Chondrocyte (in vitro differentiated cells): ENCODE measurements around the gene ABTB2. TPM values are rescaled to one million over a fixed set of nuclear protein-coding genes. Genes with fewer than 3 reads are reported as not detected.
"Not testable (repeated sequence)": the region's sequence is repeated elsewhere in the genome, so short reads cannot be mapped to it uniquely, and the experiment has no call there.

Experiments
- DNase-seq: peaks from one replicate; pipeline ENCODE4 v3.0.0; 2021; ENCODE audit warnings: mixed read lengths, low spot score
- H3K27ac Mint-ChIP-seq: one replicate; pipeline ENCODE4 v1.8.0; 2021; ENCODE audit warnings: mild to moderate bottlenecking, moderate library complexity, mixed read lengths; ENCODE audit not compliant: unreplicated experiment
- H3K27me3 Mint-ChIP-seq: 2 replicates; pipeline ENCODE4 v1.8.0; 2021; ENCODE audit warnings: low read depth, mixed read lengths
- H3K36me3 Mint-ChIP-seq: 2 replicates; pipeline ENCODE4 v1.8.0; 2021; ENCODE audit warnings: low read depth, mixed read lengths
- H3K4me1 Mint-ChIP-seq: 2 replicates; pipeline ENCODE4 v1.8.0; 2021; ENCODE audit warnings: low read depth, mild to moderate bottlenecking, mixed read lengths
- H3K4me3 Mint-ChIP-seq: one replicate; pipeline ENCODE4 v1.8.0; 2021; ENCODE audit warnings: mild to moderate bottlenecking, moderate library complexity, mixed read lengths; ENCODE audit not compliant: unreplicated experiment
- H3K9me3 Mint-ChIP-seq: 2 replicates; pipeline ENCODE4 v1.8.0; 2021; ENCODE audit warnings: low read depth, mixed read lengths
- total RNA-seq: library from RNA; stranded (reverse); gene quantifications from 3 replicates; pipeline ENCODE4 v1.2.1, GENCODE V29; 2021
- TF ChIP-seq, protein P1 (sequence below): fragments of 200-600 bp; sonication (generic); IDR thresholded peaks from 2 replicates; pipeline ENCODE4 v1.5.0; 2021; ENCODE audit warnings: antibody characterized with exemption, mild to moderate bottlenecking, moderate library complexity

Gene ABTB2
- total RNA-seq, 1 donor from 2014 or later, result 3.1 TPM

DNA sequence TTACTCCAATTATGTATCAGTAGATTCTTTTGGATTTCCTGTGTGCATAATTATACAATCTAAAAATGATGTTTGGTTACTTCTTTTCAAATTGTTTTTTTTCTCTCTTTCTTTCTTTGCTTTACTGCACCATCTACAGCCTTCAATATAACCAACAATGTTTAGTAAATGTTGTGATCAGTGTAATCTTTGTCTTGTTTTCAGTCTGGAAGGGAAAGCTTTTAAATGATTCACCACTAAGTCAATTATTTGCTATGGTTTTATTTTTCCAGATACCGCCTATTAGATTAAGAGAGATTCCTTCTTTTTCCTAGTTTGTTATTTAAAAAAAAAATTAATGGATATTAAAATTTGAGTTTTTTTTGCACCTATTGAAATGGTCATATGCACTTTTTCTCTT lies 29.8 kb upstream of the ABTB2 start:
- Mint-ChIP-seq H3K9me3 (peaks cover 11% of the 10 kb centered on the region), H3K4me3 (no peak overlapping the region), H3K4me1 (no peaks in the 10 kb centered on the region), H3K36me3 (peaks cover 4% of the 10 kb centered on the region), H3K27me3 (peaks cover 25% of the 10 kb centered on the region), H3K27ac (no peak overlapping the region)
- no peak for DNase-seq
- TF ChIP-seq, protein P1, sequence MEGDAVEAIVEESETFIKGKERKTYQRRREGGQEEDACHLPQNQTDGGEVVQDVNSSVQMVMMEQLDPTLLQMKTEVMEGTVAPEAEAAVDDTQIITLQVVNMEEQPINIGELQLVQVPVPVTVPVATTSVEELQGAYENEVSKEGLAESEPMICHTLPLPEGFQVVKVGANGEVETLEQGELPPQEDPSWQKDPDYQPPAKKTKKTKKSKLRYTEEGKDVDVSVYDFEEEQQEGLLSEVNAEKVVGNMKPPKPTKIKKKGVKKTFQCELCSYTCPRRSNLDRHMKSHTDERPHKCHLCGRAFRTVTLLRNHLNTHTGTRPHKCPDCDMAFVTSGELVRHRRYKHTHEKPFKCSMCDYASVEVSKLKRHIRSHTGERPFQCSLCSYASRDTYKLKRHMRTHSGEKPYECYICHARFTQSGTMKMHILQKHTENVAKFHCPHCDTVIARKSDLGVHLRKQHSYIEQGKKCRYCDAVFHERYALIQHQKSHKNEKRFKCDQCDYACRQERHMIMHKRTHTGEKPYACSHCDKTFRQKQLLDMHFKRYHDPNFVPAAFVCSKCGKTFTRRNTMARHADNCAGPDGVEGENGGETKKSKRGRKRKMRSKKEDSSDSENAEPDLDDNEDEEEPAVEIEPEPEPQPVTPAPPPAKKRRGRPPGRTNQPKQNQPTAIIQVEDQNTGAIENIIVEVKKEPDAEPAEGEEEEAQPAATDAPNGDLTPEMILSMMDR, result no peak

DNA sequence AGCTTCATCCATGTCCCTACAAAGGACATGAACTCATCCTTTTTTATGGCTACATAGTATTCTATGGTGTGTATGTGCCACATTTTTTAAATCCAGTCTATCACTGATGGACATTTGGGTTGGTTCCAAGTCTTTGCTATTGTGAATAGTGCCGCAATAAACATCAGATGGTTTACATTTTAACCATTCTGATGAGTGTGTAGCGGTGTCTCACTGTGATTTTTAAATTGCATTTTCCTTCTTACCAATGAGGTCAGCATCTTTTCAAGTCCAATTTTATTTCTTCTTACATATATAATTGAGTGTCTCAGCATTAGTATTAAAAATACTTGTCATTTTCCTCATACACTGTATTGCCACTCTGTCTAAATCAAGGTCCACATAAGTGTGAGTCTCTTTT lies 28.5 kb upstream of the ABTB2 start:
- peaks cover 15% of the 10 kb centered on the region for H3K27me3 Mint-ChIP-seq
- H3K9me3 Mint-ChIP-seq, DNase-seq, H3K36me3 Mint-ChIP-seq, H3K4me1 Mint-ChIP-seq, H3K27ac Mint-ChIP-seq, H3K4me3 Mint-ChIP-seq: not testable (repeated sequence)

DNA sequence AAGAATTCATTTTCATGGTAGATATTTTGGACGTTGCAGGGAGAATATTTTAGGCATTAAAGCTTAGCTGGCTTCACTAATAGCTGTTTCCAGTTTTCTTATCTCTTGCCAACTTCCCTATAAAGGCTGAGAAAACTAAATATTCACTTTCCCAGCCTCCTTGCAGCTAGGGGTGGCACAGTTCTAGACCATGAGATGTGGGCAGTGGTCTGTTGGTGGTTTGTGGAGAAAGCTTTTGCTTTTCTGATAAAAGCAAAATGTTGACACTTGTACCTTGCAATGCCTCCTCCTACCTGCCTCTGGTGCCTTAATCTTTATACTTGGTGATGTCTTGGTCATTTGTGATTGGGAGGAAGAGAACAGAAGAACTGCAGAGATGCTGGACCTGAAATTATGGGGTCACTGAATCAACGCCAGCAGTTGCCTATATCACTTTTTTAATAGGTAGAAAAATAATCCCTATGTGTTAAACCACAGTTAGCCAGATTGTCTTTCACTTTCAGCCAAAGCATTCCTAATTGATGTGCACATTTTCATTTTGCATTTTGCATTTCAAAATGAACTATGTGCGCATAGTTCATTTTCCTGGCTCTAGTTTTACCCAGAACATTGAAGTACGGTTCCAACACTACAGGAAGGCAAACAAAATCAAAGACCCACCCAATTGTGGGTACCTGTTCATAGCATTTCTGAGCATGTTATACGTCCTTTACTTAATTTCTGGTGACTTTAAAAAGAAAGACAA lies 24.9 kb upstream of the ABTB2 start:
- H3K27ac Mint-ChIP-seq, result no peak overlapping the region
- peaks cover 1% of the 10 kb centered on the region for H3K36me3 Mint-ChIP-seq
- H3K27me3 Mint-ChIP-seq, result no peaks in the 10 kb centered on the region
- TF ChIP-seq, protein P1, result no peak
- peaks cover 6% of the 10 kb centered on the region for H3K9me3 Mint-ChIP-seq
- H3K4me1 Mint-ChIP-seq, result peaks cover 5% of the 10 kb centered on the region
- no peak overlapping the region for H3K4me3 Mint-ChIP-seq
- no peak for DNase-seq

DNA sequence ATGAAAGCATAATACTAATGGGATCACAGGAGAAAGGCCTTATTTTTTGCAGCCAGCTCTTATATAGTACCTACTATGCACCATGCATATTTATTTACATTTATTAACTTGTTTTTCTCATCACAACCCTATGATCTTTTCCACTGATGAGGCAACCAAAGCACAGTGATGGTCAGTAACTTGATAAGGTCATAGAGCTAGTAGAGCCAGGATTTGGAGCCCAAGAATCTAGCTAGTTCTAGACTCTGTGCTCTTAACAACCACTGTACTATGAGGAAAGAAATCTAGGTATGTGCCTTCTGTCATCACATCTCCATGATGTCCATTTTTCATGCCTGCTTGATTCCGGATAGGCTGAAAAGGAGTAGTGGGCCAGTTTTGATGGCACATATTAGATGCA lies 24.0 kb upstream of the ABTB2 start:
- Mint-ChIP-seq H3K27me3 (no peaks in the 10 kb centered on the region), H3K27ac (no peak overlapping the region), H3K4me3 (no peak overlapping the region), H3K36me3 (peaks cover 4% of the 10 kb centered on the region), H3K9me3 (peaks cover 13% of the 10 kb centered on the region), H3K4me1 (peaks cover 5% of the 10 kb centered on the region)
- TF ChIP-seq, protein P1, result no peak
- DNase-seq, result no peak

DNA sequence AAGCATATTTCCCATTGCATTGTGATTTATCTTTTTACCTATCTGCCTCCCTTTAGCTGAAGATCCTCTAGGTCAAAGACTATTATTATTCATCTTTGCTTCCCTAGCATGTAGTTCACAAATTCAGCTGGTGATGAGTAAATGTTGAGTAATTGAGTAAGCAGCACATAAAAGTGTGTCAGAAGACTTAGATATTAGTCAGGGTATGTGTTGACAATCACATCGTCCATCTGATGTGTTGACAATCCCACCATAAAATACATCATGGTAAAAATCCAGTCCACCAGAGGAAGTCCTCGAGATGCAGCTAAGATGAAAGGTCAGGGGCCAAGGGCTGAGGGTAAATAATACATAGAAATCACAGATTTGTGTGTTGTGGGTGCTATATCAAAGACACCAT lies 22.9 kb upstream of the ABTB2 start:
- Mint-ChIP-seq H3K36me3 (peaks cover 8% of the 10 kb centered on the region), H3K27me3 (no peaks in the 10 kb centered on the region), H3K27ac (no peak overlapping the region), H3K4me3 (no peak overlapping the region), H3K4me1 (peaks cover 5% of the 10 kb centered on the region), H3K9me3 (peaks cover 18% of the 10 kb centered on the region)
- no peak for DNase-seq
- TF ChIP-seq, protein P1, result no peak

DNA sequence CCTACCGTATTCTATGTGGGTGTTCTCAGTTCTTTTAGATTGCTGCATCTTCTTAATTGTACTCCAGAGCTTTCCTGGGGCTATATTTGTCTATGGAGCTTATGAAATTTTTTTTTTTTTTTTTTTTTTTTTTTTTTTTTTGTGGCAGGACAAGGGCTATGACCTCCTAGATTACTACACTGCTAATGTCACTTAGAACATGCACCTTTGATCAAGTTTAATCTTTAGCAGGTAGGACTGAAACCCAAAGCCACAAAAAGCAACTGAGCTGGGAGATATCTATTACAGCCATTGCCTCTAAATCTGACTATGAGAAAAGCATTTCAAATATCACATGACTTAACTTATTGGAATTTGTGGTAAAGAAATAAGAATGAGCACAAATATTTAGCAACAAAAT lies 21.7 kb upstream of the ABTB2 start:
- Mint-ChIP-seq H3K27me3 (no peaks in the 10 kb centered on the region), H3K9me3 (peaks cover 26% of the 10 kb centered on the region), H3K27ac (no peak overlapping the region), H3K36me3 (peaks cover 8% of the 10 kb centered on the region), H3K4me1 (peaks cover 5% of the 10 kb centered on the region), H3K4me3 (no peak overlapping the region)
- no peak for DNase-seq
- TF ChIP-seq, protein P1, result no peak
